Sigmoid colon (tissue), 4 donors: ENCODE data around the gene STAG1.

Experiments
- CTCF ChIP-seq, 4 experiments: fragments of 450-650 bp in 3 of 4; fragments of 200-600 bp in 1 of 4; IDR thresholded peaks; one replicate each; pipeline ENCODE4 v1.5.1; 2016 to 2019; ENCODE audit warnings: antibody characterized with exemption in 4 of 4, mild to moderate bottlenecking in 3 of 4, moderate library complexity in 2 of 4
- EP300 ChIP-seq, 4 donors: sonication (generic); formaldehyde crosslinking; IDR thresholded peaks; one replicate each; pipeline ENCODE4 v1.6.1; 2017; ENCODE audit warnings: antibody characterized with exemption in 4 of 4
- POLR2A ChIP-seq, 2 donors: fragments of 450-650 bp; IDR thresholded peaks; one replicate each; pipeline ENCODE4 v1.6.1; 2016; ENCODE audit warnings: antibody characterized with exemption in 2 of 2, mild to moderate bottlenecking in 2 of 2, moderate library complexity in 2 of 2

GRCh38 chr3:136699271-136699828 is 52.8 kb downstream of the STAG1 start:
- TF ChIP-seq CTCF (IDR thresholded peaks at IDR 0.05) = no peak
- no peak for TF ChIP-seq POLR2A (IDR thresholded peaks at IDR 0.05)
- TF ChIP-seq EP300 (IDR thresholded peaks at IDR 0.05) = no peak
